IMR-90 (cell line): Measurements from ENCODE around the gene FREM3. TPM values are rescaled to one million over a fixed set of nuclear protein-coding genes. Genes with fewer than 3 reads are reported as not detected.

ENCODE experiments used
- ATAC-seq: fragments of 200-7000 bp; cut with Tn5 transposase; 2 replicates; pipeline ENCODE4 v1.9.1; 2020; ENCODE audit warnings: low read depth, mild to moderate bottlenecking, moderate library complexity
- BruUV-seq: library from RNA; stranded (reverse); fragments of 400-500 nt; replicated peaks from 2 replicates; lab custom pipeline; 2021; lab: Mats Ljungman, UMichigan
- CTCF ChIA-PET: fragments of 300-600 bp; formaldehyde crosslinking; extraction: SDS; loops from one replicate; lab custom pipeline; 2021; ENCODE audit warnings: antibody characterized with exemption; lab: Yijun Ruan, JAX
- POLR2A ChIA-PET: fragments of 300-600 bp; sonication (Branson Sonifier 250); formaldehyde crosslinking; loops from one replicate; lab custom pipeline; 2022; ENCODE audit warnings: antibody characterized with exemption; ENCODE audit not compliant: unreplicated experiment; lab: Charles Lee
- DNase-seq: peaks from one replicate; pipeline ENCODE4 v3.0.0; 2013
- H2AFZ ChIP-seq: replicated peaks from 2 replicates; pipeline ENCODE3; 2013; ENCODE audit warnings: low read length, mild to moderate bottlenecking; ENCODE audit not compliant: poor library complexity
- H2AK5ac ChIP-seq: 2 replicates; pipeline ENCODE4 v1.6.1; 2013; ENCODE audit warnings: low read depth, low read length, inconsistent platforms
- H2AK9ac ChIP-seq: replicated peaks from 2 replicates; pipeline ENCODE3; 2013; ENCODE audit warnings: mild to moderate bottlenecking, low read depth, low read length, moderate library complexity; ENCODE audit not compliant: poor library complexity
- H2BK120ac ChIP-seq: 2 replicates; pipeline ENCODE4 v1.6.1; 2013; ENCODE audit warnings: low read depth, low read length, inconsistent platforms
- H2BK15ac ChIP-seq: 3 replicates; pipeline ENCODE4 v1.6.1; 2013; ENCODE audit warnings: low read depth, low read length, inconsistent platforms
- H2BK20ac ChIP-seq: 2 replicates; pipeline ENCODE4 v1.6.1; 2013; ENCODE audit warnings: low read depth, mild to moderate bottlenecking, inconsistent platforms, low read length, moderate library complexity
- H2BK5ac ChIP-seq: 2 replicates; pipeline ENCODE4 v1.6.1; 2013; ENCODE audit warnings: mild to moderate bottlenecking, low read depth, low read length, inconsistent platforms; ENCODE audit not compliant: poor library complexity, severe bottlenecking
- H3K14ac ChIP-seq: replicated peaks from 2 replicates; pipeline ENCODE4 v1.6.1; 2013; ENCODE audit warnings: low read depth, low read length, inconsistent platforms
- H3K18ac ChIP-seq: 2 replicates; pipeline ENCODE4 v1.6.1; 2013; ENCODE audit warnings: low read depth, low read length, control low read depth
- H3K23ac ChIP-seq: 2 replicates; pipeline ENCODE4 v1.6.1; 2013; ENCODE audit warnings: low read depth, low read length, inconsistent platforms
- H3K27ac ChIP-seq: 2 replicates; pipeline ENCODE4 v1.5.1; 2013; ENCODE audit warnings: mild to moderate bottlenecking, control low read depth, low read length; ENCODE audit not compliant: insufficient read depth
- H3K27me3 ChIP-seq: 2 replicates; pipeline ENCODE4 v1.6.1; 2013; ENCODE audit warnings: low read length; ENCODE audit not compliant: control insufficient read depth, insufficient read depth
- H3K36me3 ChIP-seq: 2 replicates; pipeline ENCODE4 v1.6.1; 2013; ENCODE audit warnings: low read length, mixed read lengths; ENCODE audit not compliant: control insufficient read depth, insufficient read depth
- H3K4ac ChIP-seq: 2 replicates; pipeline ENCODE4 v1.6.1; 2013; ENCODE audit warnings: low read depth, low read length, inconsistent platforms
- H3K4me1 ChIP-seq: 2 replicates; pipeline ENCODE4 v1.6.1; 2013; ENCODE audit warnings: low read length, mixed read lengths; ENCODE audit not compliant: control insufficient read depth, insufficient read depth
- H3K4me2 ChIP-seq: 2 replicates; pipeline ENCODE4 v1.6.1; 2013; ENCODE audit warnings: low read depth, mild to moderate bottlenecking, control low read depth, low read length, moderate library complexity
- H3K4me3 ChIP-seq: 2 replicates; pipeline ENCODE4 v1.5.1; 2013; ENCODE audit warnings: low read depth, mild to moderate bottlenecking, control low read depth, low read length, moderate library complexity; ENCODE audit not compliant: insufficient read depth
- H3K56ac ChIP-seq: 2 replicates; pipeline ENCODE4 v1.6.1; 2013; ENCODE audit warnings: low read length, inconsistent platforms; ENCODE audit not compliant: insufficient read depth; ENCODE audit errors: extremely low read depth
- H3K79me1 ChIP-seq, 2 experiments: 2 replicates each; pipeline ENCODE4 v1.6.1; 2013; ENCODE audit warnings: low read length in 2 of 2, inconsistent platforms in 1 of 2, low read depth in 1 of 2
- H3K9ac ChIP-seq: 2 replicates; pipeline ENCODE4 v1.6.1; 2013; ENCODE audit warnings: low read depth, low read length, control low read depth
- H3K9me1 ChIP-seq: 2 replicates; pipeline ENCODE4 v1.6.1; 2013; ENCODE audit warnings: low read length, inconsistent platforms; ENCODE audit not compliant: insufficient read depth
- H3K9me3 ChIP-seq: 2 replicates; pipeline ENCODE4 v1.6.1; 2013; ENCODE audit warnings: low read length; ENCODE audit not compliant: control insufficient read depth, insufficient read depth
- H4K20me1 ChIP-seq: 2 replicates; pipeline ENCODE4 v1.6.1; 2013; ENCODE audit warnings: low read length, inconsistent platforms; ENCODE audit not compliant: insufficient read depth
- H4K5ac ChIP-seq: 2 replicates; pipeline ENCODE4 v1.6.1; 2013; ENCODE audit warnings: mild to moderate bottlenecking, low read depth, low read length, control low read depth
- H4K8ac ChIP-seq, 2 experiments: 2 replicates each; pipeline ENCODE4 v1.6.1; 2013; ENCODE audit warnings: low read depth in 2 of 2, low read length in 2 of 2, control low read depth in 1 of 2, inconsistent platforms in 1 of 2
- H4K91ac ChIP-seq: 2 replicates; pipeline ENCODE4 v1.6.1; 2013; ENCODE audit warnings: low read depth, low read length, inconsistent platforms; ENCODE audit not compliant: insufficient read depth
- CEBPB ChIP-seq: IDR thresholded peaks from 2 replicates; pipeline ENCODE4 v1.6.1; 2012; ENCODE audit warnings: low read depth, low read length, improper control_type of control experiment
- CHD1 ChIP-seq: IDR thresholded peaks from 2 replicates; pipeline ENCODE4 v1.6.1; 2012; ENCODE audit warnings: low read depth, low read length, improper control_type of control experiment
- CTCF ChIP-seq: conservative IDR thresholded peaks from 2 replicates; pipeline ENCODE4 v1.5.1; 2012; ENCODE audit warnings: mild to moderate bottlenecking, low read depth, low read length, improper control_type of control experiment
- FOS ChIP-seq: fragments of 150-350 bp; IDR thresholded peaks from 2 replicates; pipeline ENCODE4 v1.6.1; 2016; ENCODE audit warnings: low read depth, low read length
- MAFK ChIP-seq: IDR thresholded peaks from 2 replicates; pipeline ENCODE4 v1.6.1; 2012; ENCODE audit warnings: low read depth, low read length, improper control_type of control experiment
- MXI1 ChIP-seq: IDR thresholded peaks from 2 replicates; pipeline ENCODE4 v1.6.1; 2012; ENCODE audit warnings: low read depth, mild to moderate bottlenecking, low read length, moderate library complexity, borderline replicate concordance
- NFE2L2 ChIP-seq: fragments of 150-350 bp; IDR thresholded peaks from 2 replicates; pipeline ENCODE4 v1.6.1; 2016; ENCODE audit warnings: low read depth, mild to moderate bottlenecking, low read length
- RAD21 ChIP-seq: IDR thresholded peaks from 2 replicates; pipeline ENCODE4 v1.6.1; 2012; ENCODE audit warnings: low read length, improper control_type of control experiment
- RCOR1 ChIP-seq: IDR thresholded peaks from 2 replicates; pipeline ENCODE4 v1.6.1; 2012; ENCODE audit warnings: mild to moderate bottlenecking, low read length, improper control_type of control experiment; ENCODE audit not compliant: insufficient replicate concordance
- RFX5 ChIP-seq: IDR thresholded peaks from 2 replicates; pipeline ENCODE4 v1.8.0; 2012; ENCODE audit warnings: low read depth, mild to moderate bottlenecking, low read length, moderate library complexity
- SMC3 ChIP-seq: fragments of 150-350 bp; IDR thresholded peaks from 2 replicates; pipeline ENCODE4 v1.6.1; 2016; ENCODE audit warnings: low read depth, mild to moderate bottlenecking, antibody characterized with exemption, low read length, moderate library complexity
- WGBS, 2 experiments: methylation state at CpG; one replicate each; pipeline versions ENCODE4 v1.1.5 to v1.1.7; 2013; ENCODE audit warnings: missing lambda C conversion rate in 2 of 2; ENCODE audit not compliant: insufficient read length in 1 of 2; ENCODE audit errors: extremely low coverage in 2 of 2; 5-methylcytosine and 5-hydroxymethylcytosine counted together
- dilution Hi-C: fragments of 300-500 bp; cut with HindIII; formaldehyde crosslinking; loops from one replicate; pipeline ENCODE4 v1.14.3; 2018; ENCODE audit warnings: low sequenced_read_pairs; ENCODE audit not compliant: unreplicated experiment
- in situ Hi-C: fragments of 300-500 bp; cut with MboI; formaldehyde crosslinking; loops from 3 replicates; pipeline ENCODE4 v1.14.3; 2019; ENCODE audit warnings: low sequenced_read_pairs, inconsistent platforms, mixed read lengths
- intact Hi-C: fragments of 100-400 bp; cut with micrococcal nuclease; formaldehyde crosslinking; loops from 2 replicates; pipeline ENCODE4 v1.10.0; 2022
- polyA plus RNA-seq, 3 experiments: library from polyadenylated mRNA; depleted of rRNA; stranded (reverse); fragments of >200 nt; gene quantifications; 2 replicates each; pipeline ENCODE4 v1.2.3, GENCODE V29; 2012; ENCODE audit warnings: low replicate concordance in 1 of 3
- total RNA-seq: library from RNA; depleted of rRNA; stranded (reverse); fragments of >200 nt; gene quantifications from 2 replicates; pipeline ENCODE4 v1.2.3, GENCODE V29; 2012
- TF ChIP-seq, protein P1 (sequence below): fragments of 150-350 bp; IDR thresholded peaks from 2 replicates; pipeline ENCODE4 v1.6.1; 2017; ENCODE audit warnings: mild to moderate bottlenecking, antibody characterized with exemption, low read length, low read depth
- TF ChIP-seq, protein P2 (sequence below): fragments of 150-350 bp; IDR thresholded peaks from 2 replicates; pipeline ENCODE4 v1.6.1; 2016; ENCODE audit warnings: low read depth, mild to moderate bottlenecking, low read length, moderate library complexity, borderline replicate concordance

The FREM3 gene
- total and polyA plus RNA-seq, 2 of the 4 experiments (the other 2 are of a cell fraction), result not detected

- H2AK5ac ChIP-seq, result no peak overlapping the region
- no peak overlapping the region for H3K56ac ChIP-seq
- TF ChIP-seq, protein P1, sequence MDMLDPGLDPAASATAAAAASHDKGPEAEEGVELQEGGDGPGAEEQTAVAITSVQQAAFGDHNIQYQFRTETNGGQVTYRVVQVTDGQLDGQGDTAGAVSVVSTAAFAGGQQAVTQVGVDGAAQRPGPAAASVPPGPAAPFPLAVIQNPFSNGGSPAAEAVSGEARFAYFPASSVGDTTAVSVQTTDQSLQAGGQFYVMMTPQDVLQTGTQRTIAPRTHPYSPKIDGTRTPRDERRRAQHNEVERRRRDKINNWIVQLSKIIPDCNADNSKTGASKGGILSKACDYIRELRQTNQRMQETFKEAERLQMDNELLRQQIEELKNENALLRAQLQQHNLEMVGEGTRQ, result no peak
- TF ChIP-seq CEBPB, result no peak
- TF ChIP-seq CHD1, result no peak
- no peak for TF ChIP-seq CTCF
- TF ChIP-seq RAD21, result no peak
- no peak for TF ChIP-seq FOS
- no peak for TF ChIP-seq MAFK
- no peak for TF ChIP-seq NFE2L2
- TF ChIP-seq MXI1, result no peak
- TF ChIP-seq, protein P2, sequence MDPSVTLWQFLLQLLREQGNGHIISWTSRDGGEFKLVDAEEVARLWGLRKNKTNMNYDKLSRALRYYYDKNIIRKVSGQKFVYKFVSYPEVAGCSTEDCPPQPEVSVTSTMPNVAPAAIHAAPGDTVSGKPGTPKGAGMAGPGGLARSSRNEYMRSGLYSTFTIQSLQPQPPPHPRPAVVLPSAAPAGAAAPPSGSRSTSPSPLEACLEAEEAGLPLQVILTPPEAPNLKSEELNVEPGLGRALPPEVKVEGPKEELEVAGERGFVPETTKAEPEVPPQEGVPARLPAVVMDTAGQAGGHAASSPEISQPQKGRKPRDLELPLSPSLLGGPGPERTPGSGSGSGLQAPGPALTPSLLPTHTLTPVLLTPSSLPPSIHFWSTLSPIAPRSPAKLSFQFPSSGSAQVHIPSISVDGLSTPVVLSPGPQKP, result no peak
- TF ChIP-seq RFX5, result no peak
- TF ChIP-seq SMC3, result no peak
- no peak for TF ChIP-seq RCOR1
- no peak overlapping the region for H2BK120ac ChIP-seq
- no peak overlapping the region for H3K27ac ChIP-seq
- H3K9me3 ChIP-seq, result no peaks in the 10 kb centered on the region
- H4K91ac ChIP-seq, result no peak overlapping the region
- H3K4me3 ChIP-seq, result no peak overlapping the region
- no peaks in the 10 kb centered on the region for H3K27me3 ChIP-seq
- dilution Hi-C loops (no loop called here), in situ Hi-C loops (no loop called here), intact Hi-C loops (no loop called here)
- no peak overlapping the region for H3K4me2 ChIP-seq
- no peak overlapping the region for H4K5ac ChIP-seq
- no peak overlapping the region for H3K18ac ChIP-seq
- H2BK20ac ChIP-seq, result no peak overlapping the region
- H3K14ac ChIP-seq, result no peak overlapping the region
- no peak overlapping the region for H2BK15ac ChIP-seq
- no peaks in the 10 kb centered on the region for H3K79me1 ChIP-seq
- H4K8ac ChIP-seq, result no peak overlapping the region
- H2AK9ac ChIP-seq, result no peak overlapping the region
- DNase-seq (no peak), ATAC-seq (no peak)
- H2AFZ ChIP-seq, result no peak overlapping the region
- 100% methylated on average over 2 of the region's 6 CpGs; no CpG with 5 or more reads in 1 of the 2 experiments for WGBS, 2 experiments
- no peak overlapping the region for H3K4ac ChIP-seq
- H3K9me1 ChIP-seq, result no peaks in the 10 kb centered on the region
- H3K36me3 ChIP-seq, result no peaks in the 10 kb centered on the region
- ChIA-PET POLR2A (no interaction called here), CTCF (interaction anchor here (0.7 kb wide), 1 partner anchor 1914 kb away, joined by 3 read pairs; no protein-coding TSS in a partner anchor)
- no peak overlapping the region for H3K23ac ChIP-seq
- no peak overlapping the region for H3K9ac ChIP-seq
- no peaks in the 10 kb centered on the region for H3K4me1 ChIP-seq
- no TSS peak for BruUV-seq
- H2BK5ac ChIP-seq, result no peak overlapping the region
- H4K20me1 ChIP-seq, result no peaks in the 10 kb centered on the region
These were observed 82.3 kb downstream of the FREM3 start for GRCh38 chr4:143617994-143618679.
